ENCODE results near the gene CENPM. TPM values are rescaled to one million over a fixed set of nuclear protein-coding genes. Genes with fewer than 3 reads are reported as not detected.

Gene CENPM
- total RNA-seq, 2 experiments from 2014 or later, result 7.6 to 8.4 TPM

- Histone ChIP-seq H3K27me3 (ENCODE audit: control insufficient read depth in 1 of 2, insufficient read depth in 2 of 2, low read length in 2 of 2) (no peaks in the 10 kb centered on the region), H3K9me3 (ENCODE audit: control insufficient read depth in 1 of 2, insufficient read depth in 1 of 2, low read length in 2 of 2) (no peaks in the 10 kb centered on the region), H3K27ac (ENCODE audit: low read depth in 1 of 2, low read length in 2 of 2) (no peak overlapping the region), H3K36me3 (ENCODE audit: insufficient read depth, low read length) (no peaks in the 10 kb centered on the region), H3K4me1 (ENCODE audit: insufficient read depth, low read length) (no peaks in the 10 kb centered on the region), H3K4me3 (ENCODE audit: low read length) (no peak overlapping the region)
- DNase-seq (no peak), ATAC-seq (ENCODE audit: poor library complexity) (no peak)
- H3K36me3 Mint-ChIP-seq (ENCODE audit: low read depth), result no peaks in the 10 kb centered on the region
- ChIA-PET POLR2A (no interaction called here), CTCF (no interaction called here)
- intact Hi-C loops (cut with DNase I, micrococcal nuclease), result no loop called here
- TF ChIP-seq CTCF (IDR thresholded peaks at IDR 0.05), result no peak
- H3K27me3 Mint-ChIP-seq, result no peaks in the 10 kb centered on the region
- no peak overlapping the region for H3K4me3 Mint-ChIP-seq
- H3K9me3 Mint-ChIP-seq, result no peaks in the 10 kb centered on the region
- no peaks in the 10 kb centered on the region for H3K4me1 Mint-ChIP-seq (ENCODE audit: low read depth)
- H3K27ac Mint-ChIP-seq, result no peak overlapping the region
Measured at GRCh38 chr22:41991111-41991510, 44.2 kb upstream of the CENPM start.

DNA sequence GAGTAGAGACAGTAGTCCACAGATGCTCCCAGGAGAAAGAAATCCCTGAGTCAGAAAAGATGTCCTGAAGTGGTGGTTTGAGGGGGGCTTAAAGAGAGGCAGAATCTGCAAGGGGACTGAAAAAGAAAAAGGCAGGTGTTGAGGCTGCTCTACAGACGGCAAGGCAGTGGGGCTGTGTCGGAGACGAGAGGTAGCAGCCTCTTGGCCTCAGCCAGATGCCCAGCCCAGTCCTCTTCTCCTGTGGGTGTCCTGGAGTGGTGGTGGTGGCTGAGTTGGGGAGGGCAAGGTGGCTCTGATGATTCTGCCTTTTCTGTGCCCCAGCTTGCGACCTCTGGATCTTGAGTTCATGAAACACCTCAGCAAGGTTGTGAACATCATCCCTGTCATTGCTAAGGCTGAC lies 42.3 kb upstream of the CENPM start:
- H3K4me1 ChIP-seq (ENCODE audit: insufficient read depth, low read length), result no peaks in the 10 kb centered on the region
- no peaks in the 10 kb centered on the region for H3K9me3 ChIP-seq (ENCODE audit: control insufficient read depth in 1 of 2, insufficient read depth in 1 of 2, low read length in 2 of 2)
- no peak overlapping the region for H3K4me3 ChIP-seq (ENCODE audit: low read length)
- H3K27me3 Mint-ChIP-seq, result peaks cover 4% of the 10 kb centered on the region
- no peaks in the 10 kb centered on the region for H3K27me3 ChIP-seq (ENCODE audit: control insufficient read depth in 1 of 2, insufficient read depth in 2 of 2, low read length in 2 of 2)
- no peak overlapping the region for H3K27ac Mint-ChIP-seq
- H3K36me3 ChIP-seq (ENCODE audit: insufficient read depth, low read length), result no peaks in the 10 kb centered on the region
- DNase-seq (no peak), ATAC-seq (ENCODE audit: poor library complexity) (no peak)
- no peaks in the 10 kb centered on the region for H3K36me3 Mint-ChIP-seq (ENCODE audit: low read depth)
- no peak overlapping the region for H3K4me3 Mint-ChIP-seq
- ChIA-PET POLR2A (no interaction called here), CTCF (no interaction called here)
- H3K4me1 Mint-ChIP-seq (ENCODE audit: low read depth), result no peaks in the 10 kb centered on the region
- H3K27ac ChIP-seq (ENCODE audit: low read depth in 1 of 2, low read length in 2 of 2), result no peak overlapping the region
- intact Hi-C loops (cut with DNase I, micrococcal nuclease), result no loop called here
- no peak for TF ChIP-seq CTCF (IDR thresholded peaks at IDR 0.05)
- H3K9me3 Mint-ChIP-seq, result no peaks in the 10 kb centered on the region

GRCh38 chr22:41987276-41987675 lies 40.3 kb upstream of the CENPM start:
- Histone ChIP-seq H3K4me1 (ENCODE audit: insufficient read depth, low read length) (no peaks in the 10 kb centered on the region), H3K9me3 (ENCODE audit: control insufficient read depth in 1 of 2, insufficient read depth in 1 of 2, low read length in 2 of 2) (no peaks in the 10 kb centered on the region), H3K4me3 (ENCODE audit: low read length) (no peak overlapping the region), H3K27me3 (ENCODE audit: control insufficient read depth in 1 of 2, insufficient read depth in 2 of 2, low read length in 2 of 2) (no peaks in the 10 kb centered on the region), H3K36me3 (ENCODE audit: insufficient read depth, low read length) (no peaks in the 10 kb centered on the region), H3K27ac (ENCODE audit: low read depth in 1 of 2, low read length in 2 of 2) (no peak overlapping the region)
- TF ChIP-seq CTCF (IDR thresholded peaks at IDR 0.05), result no peak
- H3K9me3 Mint-ChIP-seq, result no peaks in the 10 kb centered on the region
- ATAC-seq (ENCODE audit: poor library complexity) (no peak), DNase-seq (no peak)
- ChIA-PET POLR2A (no interaction called here), CTCF (no interaction called here)
- no peaks in the 10 kb centered on the region for H3K4me1 Mint-ChIP-seq (ENCODE audit: low read depth)
- intact Hi-C loops (cut with DNase I, micrococcal nuclease), result no loop called here
- H3K27me3 Mint-ChIP-seq, result peaks cover 4% of the 10 kb centered on the region
- no peak overlapping the region for H3K4me3 Mint-ChIP-seq
- H3K36me3 Mint-ChIP-seq (ENCODE audit: low read depth), result no peaks in the 10 kb centered on the region
- H3K27ac Mint-ChIP-seq, result no peak overlapping the region

Measured in CD4-positive, alpha-beta T cell (primary cell).